Naive B cell (primary cell): ENCODE data around the gene SUPT3H. TPM values are rescaled to one million over a fixed set of nuclear protein-coding genes. Genes with fewer than 3 reads are reported as not detected.
"Not testable (repeated sequence)": the region's sequence is repeated elsewhere in the genome, so short reads cannot be mapped to it uniquely, and the experiment has no call there.

Source experiments
- ATAC-seq, 2 donors: fragments of 150-1000 bp; cut with Tn5 transposase; 2 replicates each; pipeline ENCODE4 v1.10.0; 2021; ENCODE audit warnings: low read depth in 2 of 2, mild to moderate bottlenecking in 2 of 2, moderate library complexity in 2 of 2
- DNase-seq: peaks from one replicate; pipeline ENCODE4 v3.0.0; 2022
- H3K27ac Mint-ChIP-seq, 6 donors: one replicate each; pipeline ENCODE4 v1.8.0; 2020 to 2022; ENCODE audit warnings: mild to moderate bottlenecking in 6 of 6, mixed read lengths in 6 of 6, moderate library complexity in 5 of 6, inconsistent platforms in 2 of 6
- H3K27me3 Mint-ChIP-seq, 3 donors: one replicate each; pipeline ENCODE4 v1.8.0; 2021 to 2022; ENCODE audit warnings: mixed read lengths in 3 of 3, mild to moderate bottlenecking in 1 of 3
- H3K36me3 Mint-ChIP-seq, 2 donors: one replicate each; pipeline ENCODE4 v1.8.0; 2020 to 2022; ENCODE audit warnings: mixed read lengths in 2 of 2, inconsistent platforms in 1 of 2, mild to moderate bottlenecking in 1 of 2
- H3K4me1 Mint-ChIP-seq, 3 donors: one replicate each; pipeline ENCODE4 v1.8.0; 2020 to 2022; ENCODE audit warnings: mixed read lengths in 3 of 3, inconsistent platforms in 1 of 3, mild to moderate bottlenecking in 1 of 3, moderate library complexity in 1 of 3
- H3K4me3 Mint-ChIP-seq, 8 donors: one replicate each; pipeline ENCODE4 v1.8.0; 2020 to 2022; ENCODE audit warnings: mild to moderate bottlenecking in 8 of 8, mixed read lengths in 8 of 8, moderate library complexity in 8 of 8, inconsistent platforms in 2 of 8
- H3K9me3 Mint-ChIP-seq, 7 donors: one replicate each; pipeline ENCODE4 v1.8.0; 2020 to 2022; ENCODE audit warnings: mixed read lengths in 7 of 7, mild to moderate bottlenecking in 5 of 7, inconsistent platforms in 2 of 7, moderate library complexity in 1 of 7
- polyA plus RNA-seq, 6 donors: library from polyadenylated mRNA; unstranded; fragments of 300-500 nt; fragmentation: Illumina TruSeq; gene quantifications; one replicate each; pipeline ENCODE4 v1.2.3, GENCODE V29; 2021; ENCODE audit warnings: low read depth in 6 of 6

The SUPT3H gene
- polyA plus RNA-seq, 6 donors from 2014 or later = 3.7 to 8.6 (median 6.7) TPM

DNA sequence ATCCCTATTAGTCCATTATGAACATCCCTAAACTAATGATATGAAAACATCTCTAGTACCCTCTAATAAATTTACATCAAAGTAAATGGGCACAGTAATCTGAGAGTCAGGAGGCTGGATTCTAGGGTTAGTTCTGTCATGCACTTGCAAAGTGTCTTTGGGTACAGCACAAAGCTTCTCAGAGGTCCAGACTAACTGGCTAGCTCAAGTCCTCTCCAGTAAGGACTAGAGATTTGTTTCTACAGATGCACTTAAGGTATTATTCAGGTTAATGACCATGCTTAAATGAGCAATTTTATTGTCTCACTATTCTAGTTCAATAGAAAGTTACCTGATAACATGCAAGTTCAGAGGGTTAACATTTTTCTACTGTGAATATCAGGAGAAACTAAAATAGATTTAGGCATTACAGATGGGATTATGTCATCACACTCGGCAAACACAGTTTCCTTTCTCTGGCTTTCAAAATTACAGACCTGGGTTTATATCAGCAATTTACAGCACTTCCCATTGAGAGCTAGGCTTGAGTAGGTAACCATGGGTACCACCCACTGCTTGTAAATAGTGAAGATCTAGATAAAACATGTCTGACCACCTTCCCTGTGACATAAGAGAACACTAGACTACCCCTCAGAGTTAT lies 452.5 kb downstream of the SUPT3H start:
- Mint-ChIP-seq H3K9me3 (no peaks in the 10 kb centered on the region), H3K27ac (peak overlapping the region in 1 of 6 donors; percentile 35), H3K27me3 (no peaks in the 10 kb centered on the region), H3K36me3 (no peaks in the 10 kb centered on the region), H3K4me3 (no peak overlapping the region), H3K4me1 (no peaks in the 10 kb centered on the region)
- ATAC-seq (peak; percentile 20 to 25), DNase-seq (no peak)

DNA sequence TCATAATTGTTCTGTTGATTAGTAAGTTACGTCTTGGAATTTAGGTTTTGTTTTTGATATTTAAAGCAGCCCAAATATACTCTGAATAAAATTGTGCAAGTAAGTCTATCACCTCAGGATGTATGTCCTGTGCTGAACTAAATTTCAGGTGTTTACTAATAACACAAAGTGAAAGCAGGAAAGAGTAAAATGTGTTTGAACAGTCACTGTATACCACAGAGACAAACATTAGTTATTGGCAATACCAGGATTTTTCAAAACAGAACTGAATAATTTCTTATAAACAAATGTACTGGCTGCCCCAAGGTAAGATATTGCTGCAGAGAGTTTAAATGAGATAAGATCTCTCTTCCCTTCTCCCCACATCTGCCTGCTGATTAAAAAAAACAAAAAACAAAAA lies 454.3 kb downstream of the SUPT3H start:
- ATAC-seq (no peak), DNase-seq (no peak)
- Mint-ChIP-seq H3K27me3 (no peaks in the 10 kb centered on the region), H3K4me3 (no peak overlapping the region), H3K27ac (no peak overlapping the region), H3K9me3 (no peaks in the 10 kb centered on the region), H3K36me3 (no peaks in the 10 kb centered on the region), H3K4me1 (no peaks in the 10 kb centered on the region)

DNA sequence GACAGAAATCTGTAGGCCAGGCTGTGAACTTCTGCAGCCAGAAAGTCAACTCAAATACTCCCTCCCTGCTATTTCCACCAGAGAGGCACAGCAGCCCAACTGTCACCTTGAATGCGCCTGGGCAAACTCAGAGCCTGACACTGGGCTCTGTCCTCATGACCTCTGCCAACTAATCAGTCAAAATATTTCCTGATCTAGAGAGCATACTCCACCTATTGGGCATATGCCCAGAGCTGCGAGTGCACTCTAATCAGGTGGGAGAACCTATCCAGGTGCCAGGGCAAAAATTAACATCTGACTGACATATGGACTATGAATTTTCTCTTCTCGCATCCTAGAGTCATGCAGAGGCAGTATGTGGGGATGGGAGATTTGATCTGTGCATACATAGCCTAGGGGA lies 455.9 kb downstream of the SUPT3H start:
- ATAC-seq (no peak), DNase-seq (no peak)
- H3K27me3 Mint-ChIP-seq = no peaks in the 10 kb centered on the region
- H3K4me3 Mint-ChIP-seq = peak overlapping the region in 1 of 8 donors; percentile 2
- no peak overlapping the region for H3K27ac Mint-ChIP-seq
- H3K4me1 Mint-ChIP-seq = no peaks in the 10 kb centered on the region
- H3K9me3 Mint-ChIP-seq = no peaks in the 10 kb centered on the region
- H3K36me3 Mint-ChIP-seq = no peaks in the 10 kb centered on the region

DNA sequence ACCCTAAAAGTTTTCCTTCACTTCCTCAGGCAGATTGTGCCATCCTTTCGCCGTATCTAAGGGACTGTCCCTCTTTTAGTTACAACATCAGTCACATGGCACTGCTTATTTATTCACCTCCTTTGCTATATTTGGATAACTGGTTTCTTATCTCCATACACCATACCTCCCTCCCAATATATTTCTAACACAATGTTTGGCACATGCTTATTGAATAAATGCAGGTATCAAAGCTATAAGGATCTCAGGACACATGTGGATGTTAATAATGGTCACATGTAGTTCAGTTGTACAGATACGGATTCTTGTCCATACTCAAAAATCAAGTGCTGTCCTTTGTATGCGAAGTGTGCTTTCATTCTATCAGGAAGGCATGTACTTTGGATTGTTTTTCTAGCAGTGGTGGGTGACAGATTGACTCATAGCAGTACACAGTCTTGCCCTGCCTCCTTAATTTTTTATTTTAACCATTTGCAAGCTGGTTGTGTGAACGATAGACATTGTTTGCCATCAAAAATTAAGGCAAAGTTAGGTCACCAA lies 456.7 kb downstream of the SUPT3H start:
- no peaks in the 10 kb centered on the region for H3K36me3 Mint-ChIP-seq
- H3K9me3 Mint-ChIP-seq = no peaks in the 10 kb centered on the region
- H3K4me1 Mint-ChIP-seq = no peaks in the 10 kb centered on the region
- no peak overlapping the region for H3K4me3 Mint-ChIP-seq
- H3K27me3 Mint-ChIP-seq = no peaks in the 10 kb centered on the region
- DNase-seq = no peak
- no peak overlapping the region for H3K27ac Mint-ChIP-seq
- no peak for ATAC-seq

DNA sequence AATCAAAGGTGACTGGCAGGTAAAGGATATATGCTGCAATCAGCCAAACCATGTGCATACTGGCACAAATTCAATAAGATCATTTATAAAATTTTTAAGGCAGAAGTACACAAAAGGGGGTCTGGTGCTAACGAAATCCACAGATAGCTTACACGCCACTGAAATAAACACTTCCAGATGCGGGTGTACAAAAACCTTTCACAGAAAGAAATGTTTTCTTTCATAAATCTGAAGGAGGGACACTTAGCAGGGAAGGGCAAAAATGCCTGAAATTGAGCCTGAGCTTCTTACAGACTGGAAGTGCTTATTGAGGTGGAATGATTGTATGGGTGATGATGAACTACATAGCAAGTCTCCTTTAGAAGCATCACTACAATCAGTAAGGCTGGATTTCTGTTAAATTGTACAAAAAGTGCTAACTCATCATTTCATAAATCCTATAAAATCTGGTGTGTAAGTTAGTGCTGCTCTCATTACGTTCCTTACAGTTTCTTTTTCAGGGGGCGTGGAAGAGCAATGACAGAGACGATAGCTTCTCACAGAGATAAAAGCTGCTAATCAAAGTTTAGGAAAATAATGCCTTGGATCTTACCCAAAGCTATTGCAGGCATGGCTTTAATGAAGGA lies 458.9 kb downstream of the SUPT3H start:
- Mint-ChIP-seq H3K27ac (no peak overlapping the region), H3K27me3 (no peaks in the 10 kb centered on the region), H3K36me3 (no peaks in the 10 kb centered on the region), H3K9me3 (no peaks in the 10 kb centered on the region), H3K4me3 (no peak overlapping the region), H3K4me1 (no peaks in the 10 kb centered on the region)
- no peak for DNase-seq
- no peak for ATAC-seq

DNA sequence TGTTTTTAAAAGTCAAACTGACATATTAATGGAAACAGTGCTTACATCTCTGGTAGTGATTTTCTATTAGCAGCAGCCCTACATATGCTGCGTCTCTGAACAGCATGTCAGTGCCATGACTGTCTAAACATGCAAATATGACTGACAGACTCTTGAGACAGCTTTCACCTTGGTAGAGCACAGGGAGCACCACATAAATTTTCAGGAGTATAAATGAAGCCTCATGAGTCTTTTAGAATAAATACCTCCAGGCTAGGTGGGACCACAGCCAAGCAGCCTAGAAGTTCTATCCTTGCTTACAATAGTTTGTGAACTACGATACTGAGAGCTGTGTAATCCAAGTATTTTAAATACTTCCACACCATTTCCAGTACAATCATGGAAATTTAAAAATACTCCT lies 460.3 kb downstream of the SUPT3H start:
- Mint-ChIP-seq H3K9me3 (no peaks in the 10 kb centered on the region), H3K4me1 (no peaks in the 10 kb centered on the region), H3K27me3 (no peaks in the 10 kb centered on the region), H3K27ac (no peak overlapping the region), H3K4me3 (no peak overlapping the region), H3K36me3 (no peaks in the 10 kb centered on the region)
- no peak for DNase-seq
- no peak for ATAC-seq

DNA sequence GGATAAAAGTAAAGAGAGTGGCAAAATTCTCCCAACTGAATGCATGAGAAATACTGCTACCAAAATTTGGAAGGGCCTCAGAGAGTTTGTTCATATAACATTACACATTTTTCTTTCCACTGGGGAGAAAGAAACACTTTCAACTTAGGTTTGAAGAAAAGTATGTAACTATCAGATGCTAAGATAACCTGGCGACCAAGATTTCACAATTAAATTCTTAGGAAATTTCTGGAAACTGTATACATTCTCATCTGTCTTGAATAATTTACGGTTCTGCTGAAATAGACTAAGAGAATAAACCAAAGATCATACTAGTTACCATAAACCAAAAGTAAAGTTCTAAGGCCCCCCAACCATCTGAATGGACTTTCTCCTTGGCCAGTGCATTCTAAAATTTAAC lies 462.6 kb downstream of the SUPT3H start:
- Mint-ChIP-seq H3K4me3 (no peak overlapping the region), H3K4me1 (no peaks in the 10 kb centered on the region), H3K27me3 (no peaks in the 10 kb centered on the region), H3K36me3 (no peaks in the 10 kb centered on the region), H3K9me3 (no peaks in the 10 kb centered on the region), H3K27ac (no peak overlapping the region)
- DNase-seq (no peak), ATAC-seq (no peak)

DNA sequence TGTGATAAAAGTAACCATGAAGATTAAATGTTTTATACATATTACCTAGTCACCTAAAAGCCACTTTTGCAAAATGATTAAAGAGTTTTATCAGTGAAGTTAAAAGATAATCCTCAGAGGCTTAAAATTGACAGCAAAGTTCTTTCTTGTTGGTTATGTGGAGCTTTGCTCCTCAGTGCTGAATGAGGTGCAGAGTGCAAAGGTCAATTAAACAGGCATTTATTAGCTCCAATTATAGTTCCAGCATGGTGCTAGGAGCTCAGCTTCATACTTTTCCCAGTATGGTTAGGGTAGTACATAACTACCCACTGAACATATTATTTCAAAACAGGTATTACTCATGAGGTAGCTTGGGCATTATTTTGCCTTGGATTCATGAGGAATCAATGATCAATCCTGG lies 463.6 kb downstream of the SUPT3H start:
- ATAC-seq (no peak), DNase-seq (no peak)
- no peaks in the 10 kb centered on the region for H3K36me3 Mint-ChIP-seq
- H3K27ac Mint-ChIP-seq = no peak overlapping the region
- no peaks in the 10 kb centered on the region for H3K27me3 Mint-ChIP-seq
- H3K4me3 Mint-ChIP-seq = no peak overlapping the region
- no peaks in the 10 kb centered on the region for H3K9me3 Mint-ChIP-seq
- H3K4me1 Mint-ChIP-seq = no peaks in the 10 kb centered on the region

DNA sequence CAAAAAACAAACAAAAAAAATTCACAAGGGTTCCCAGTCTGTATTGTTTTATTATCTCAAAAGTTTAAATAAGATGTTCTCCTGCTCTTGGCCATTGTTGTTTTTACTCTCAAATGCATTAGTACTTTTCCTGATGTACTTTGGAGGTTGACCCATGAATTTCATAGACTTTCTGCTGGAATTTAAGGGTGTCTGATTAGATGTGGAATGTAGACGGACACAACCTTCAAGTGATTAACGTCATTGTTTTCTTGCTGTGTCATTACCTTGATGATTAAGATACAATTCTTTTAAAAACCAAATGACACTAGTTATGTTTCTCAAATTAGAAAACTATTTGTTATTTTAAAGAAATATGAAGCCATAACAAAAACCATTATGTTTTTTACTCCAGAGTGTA lies 471.0 kb downstream of the SUPT3H start:
- DNase-seq (no peak), ATAC-seq (no peak)
- no peak overlapping the region for H3K27ac Mint-ChIP-seq
- no peak overlapping the region for H3K4me3 Mint-ChIP-seq
- H3K4me1 Mint-ChIP-seq = no peaks in the 10 kb centered on the region
- no peaks in the 10 kb centered on the region for H3K27me3 Mint-ChIP-seq
- H3K9me3 Mint-ChIP-seq = peaks cover 0 to 17% (median 0%) of the 10 kb centered on the region in 7 donors
- H3K36me3 Mint-ChIP-seq = no peaks in the 10 kb centered on the region

DNA sequence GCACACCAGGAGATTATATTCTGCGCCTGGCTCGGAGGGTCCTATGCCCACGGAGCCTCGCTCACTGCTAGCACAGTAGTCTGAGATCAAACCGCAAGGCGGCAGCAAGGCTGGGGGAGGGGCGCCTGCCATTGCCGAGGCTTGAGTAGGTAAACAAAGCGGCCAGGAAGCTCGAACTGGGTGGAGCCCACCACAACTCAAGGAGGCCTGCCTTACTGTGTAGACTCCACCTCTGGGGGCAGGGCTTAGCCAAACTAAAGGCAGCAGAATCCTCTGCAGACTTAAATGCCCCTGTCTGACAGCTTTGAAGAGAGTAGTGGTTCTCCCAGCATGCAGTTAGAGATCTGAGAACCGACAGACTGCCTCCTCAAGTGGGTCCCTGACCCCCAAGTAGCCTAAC lies 477.4 kb downstream of the SUPT3H start:
- not testable (repeated sequence) for H3K4me3 Mint-ChIP-seq, H3K27ac Mint-ChIP-seq, H3K4me1 Mint-ChIP-seq, DNase-seq, ATAC-seq, H3K27me3 Mint-ChIP-seq, H3K36me3 Mint-ChIP-seq
- H3K9me3 Mint-ChIP-seq = peaks cover 0 to 14% (median 4%) of the 10 kb centered on the region in 7 donors

DNA sequence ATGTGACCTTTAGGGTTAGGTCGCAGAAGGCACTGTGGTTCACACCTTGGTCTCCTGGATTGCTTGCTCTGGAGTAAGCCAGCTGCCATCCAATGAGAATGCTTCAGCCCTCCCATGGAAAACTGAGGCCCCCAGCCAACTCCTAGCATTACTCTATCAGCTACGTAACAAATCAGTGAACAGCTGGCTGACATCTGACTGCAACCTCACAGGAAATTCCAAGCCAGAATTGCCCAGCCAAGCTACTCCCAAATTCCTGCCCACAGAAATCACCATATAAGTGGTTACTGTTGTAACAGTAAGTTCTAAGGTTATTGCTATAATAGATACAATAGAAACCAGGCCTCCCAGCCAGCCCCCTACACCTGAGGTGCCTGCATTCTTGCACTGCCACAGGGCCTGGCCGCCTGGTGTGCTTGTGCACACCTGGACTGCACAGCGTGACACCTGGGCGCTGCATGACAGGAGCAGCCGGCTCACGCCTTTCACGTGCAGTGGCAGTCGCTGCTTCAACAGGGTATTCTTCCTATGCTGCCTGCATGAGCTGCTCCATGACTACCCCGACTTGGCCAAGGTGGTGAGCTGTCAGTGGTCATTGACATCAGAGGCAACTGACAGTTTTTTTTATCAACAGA lies 479.3 kb downstream of the SUPT3H start:
- ATAC-seq (no peak), DNase-seq (no peak)
- no peak overlapping the region for H3K27ac Mint-ChIP-seq
- peaks cover 0 to 5% of the 10 kb centered on the region in 2 donors for H3K36me3 Mint-ChIP-seq
- H3K4me3 Mint-ChIP-seq = no peak overlapping the region
- H3K9me3 Mint-ChIP-seq = peaks cover 0 to 9% (median 4%) of the 10 kb centered on the region in 7 donors
- H3K27me3 Mint-ChIP-seq = no peaks in the 10 kb centered on the region
- no peaks in the 10 kb centered on the region for H3K4me1 Mint-ChIP-seq

DNA sequence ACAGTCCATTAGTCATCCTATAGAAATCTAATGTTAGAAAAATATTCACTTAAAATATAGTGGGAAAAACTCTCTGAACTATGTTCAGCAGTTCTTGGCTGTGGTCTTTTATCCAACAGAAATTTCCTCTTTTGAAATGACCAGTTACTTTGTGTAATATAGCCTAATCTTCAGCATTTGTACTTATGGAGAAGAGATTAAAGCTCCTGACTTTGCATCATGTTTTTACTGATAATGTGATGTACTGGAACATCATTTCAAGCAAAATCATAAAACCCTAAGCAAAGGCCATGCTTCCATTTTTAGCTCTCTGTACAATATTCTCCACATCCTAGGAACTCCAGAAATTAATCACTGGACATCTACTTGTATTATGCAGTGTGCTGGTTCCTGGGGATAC lies 480.4 kb downstream of the SUPT3H start:
- DNase-seq = no peak
- H3K27ac Mint-ChIP-seq = peak overlapping the region in 1 of 6 donors; percentile 72

DNA sequence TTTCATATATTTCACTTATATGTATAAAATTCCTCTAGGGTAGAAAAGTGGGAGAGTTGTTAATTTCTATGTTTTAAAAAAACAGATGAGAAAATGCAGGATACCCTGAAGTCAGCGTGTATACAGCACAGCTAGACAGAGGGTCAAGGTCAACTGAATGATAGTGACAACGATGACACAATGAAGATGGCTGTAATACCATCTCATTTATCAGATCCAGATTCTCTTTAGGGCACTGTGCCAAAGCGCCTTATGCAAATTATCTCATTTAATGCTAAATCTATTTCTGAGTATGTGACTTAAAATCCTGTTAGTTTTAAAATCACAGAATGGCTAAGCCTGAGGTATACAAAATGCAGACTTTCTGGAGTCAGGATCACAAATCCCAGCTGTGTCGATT lies 481.0 kb downstream of the SUPT3H start:
- Mint-ChIP-seq H3K36me3 (peaks cover 0 to 5% of the 10 kb centered on the region in 2 donors), H3K9me3 (peaks cover 0 to 12% (median 1%) of the 10 kb centered on the region in 7 donors), H3K4me3 (no peak overlapping the region), H3K27ac (no peak overlapping the region), H3K27me3 (no peaks in the 10 kb centered on the region), H3K4me1 (no peaks in the 10 kb centered on the region)
- no peak for DNase-seq
- ATAC-seq = no peak

More for the DNA sequence above, 480.4 kb downstream of the SUPT3H start:
- Mint-ChIP-seq H3K4me3 (no peak overlapping the region), H3K36me3 (peaks cover 0 to 5% of the 10 kb centered on the region in 2 donors), H3K9me3 (peaks cover 0 to 12% (median 1%) of the 10 kb centered on the region in 7 donors), H3K4me1 (no peaks in the 10 kb centered on the region), H3K27me3 (no peaks in the 10 kb centered on the region)
- ATAC-seq = no peak

DNA sequence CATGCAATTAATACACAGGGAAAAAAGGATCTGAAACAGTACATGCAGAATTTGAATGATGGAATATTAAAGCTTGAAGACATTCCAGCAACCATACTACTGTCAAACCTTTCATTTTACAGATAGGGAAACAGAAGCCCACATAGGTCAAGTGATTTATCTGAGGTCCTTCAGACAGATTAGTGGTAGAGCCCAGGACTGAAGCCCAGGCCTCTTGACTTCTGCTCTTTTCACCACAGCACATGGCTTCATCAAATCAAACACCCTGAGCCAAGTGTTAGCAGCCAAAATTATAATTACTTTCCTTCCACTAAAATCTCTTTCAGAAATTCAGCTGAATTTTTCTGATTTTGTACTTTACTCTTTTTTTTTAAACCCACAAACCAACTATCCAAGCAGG lies 485.2 kb downstream of the SUPT3H start:
- no peak for ATAC-seq
- Mint-ChIP-seq H3K4me3 (no peak overlapping the region), H3K27me3 (no peaks in the 10 kb centered on the region), H3K9me3 (peaks cover 0 to 5% (median 0%) of the 10 kb centered on the region in 7 donors), H3K27ac (no peak overlapping the region), H3K4me1 (no peaks in the 10 kb centered on the region), H3K36me3 (no peaks in the 10 kb centered on the region)
- no peak for DNase-seq
